Spleen (tissue), 11 donors: ENCODE measurements around the gene NATD1. TPM values are rescaled to one million over a fixed set of nuclear protein-coding genes. Genes with fewer than 3 reads are reported as not detected.

Experiments
- DNase-seq: peaks from one replicate; pipeline ENCODE4 v3.0.0-alpha.2; 2020
- H3K27ac ChIP-seq, 8 donors: fragments of 200-600 bp; sonication (generic) in 7 of 8; 1 replicate in 4 of 8; 2 replicates in 4 of 8; pipeline versions ENCODE4 v1.5.0 to v1.8.0; 2016 to 2021; ENCODE audit warnings: inconsistent platforms in 4 of 8, mild to moderate bottlenecking in 4 of 8, moderate library complexity in 1 of 8
- H3K27me3 ChIP-seq, 7 donors: fragments of 200-600 bp; sonication (generic) in 6 of 7; replicated peaks in 1 of 7; 1 replicate in 4 of 7; 2 replicates in 3 of 7; pipeline versions ENCODE4 v1.5.0 to v1.8.0; 2016 to 2021; ENCODE audit warnings: inconsistent platforms in 3 of 7, mild to moderate bottlenecking in 1 of 7
- H3K36me3 ChIP-seq, 6 donors: fragments of 200-600 bp; sonication (generic) in 5 of 6; 1 replicate in 4 of 6; 2 replicates in 2 of 6; pipeline versions ENCODE4 v1.5.0 to v1.8.0; 2016 to 2021; ENCODE audit warnings: inconsistent platforms in 2 of 6
- H3K4me1 ChIP-seq, 6 donors: fragments of 200-600 bp; sonication (generic) in 5 of 6; 1 replicate in 3 of 6; 2 replicates in 3 of 6; pipeline versions ENCODE4 v1.5.0 to v1.8.0; 2016 to 2021; ENCODE audit warnings: inconsistent platforms in 3 of 6
- H3K4me3 ChIP-seq, 8 donors: fragments of 200-600 bp; sonication (generic) in 7 of 8; 1 replicate in 4 of 8; 2 replicates in 4 of 8; pipeline versions ENCODE4 v1.5.0 to v1.8.0; 2016 to 2021; ENCODE audit warnings: inconsistent platforms in 4 of 8, mild to moderate bottlenecking in 4 of 8, moderate library complexity in 2 of 8
- H3K9me3 ChIP-seq, 8 donors: fragments of 200-600 bp; sonication (generic) in 7 of 8; 1 replicate in 4 of 8; 2 replicates in 4 of 8; pipeline versions ENCODE4 v1.5.0 to v1.8.0; 2016 to 2021; ENCODE audit warnings: inconsistent platforms in 4 of 8
- CTCF ChIP-seq, 11 experiments: fragments of 200-600 bp in 7 of 11; fragments of 450-650 bp in 4 of 11; sonication (generic) in 4 of 11; IDR thresholded peaks in 8 of 11; conservative IDR thresholded peaks in 3 of 11; 1 replicate in 7 of 11; 2 replicates in 4 of 11; pipeline versions ENCODE4 v1.4.0 to v1.8.0; 2016 to 2021; ENCODE audit warnings: antibody characterized with exemption in 11 of 11, inconsistent platforms in 4 of 11, mild to moderate bottlenecking in 1 of 11
- POLR2A ChIP-seq, 3 donors: fragments of 450-650 bp; IDR thresholded peaks; one replicate each; pipeline ENCODE4 v1.5.1; 2017; ENCODE audit warnings: antibody characterized with exemption in 3 of 3, mild to moderate bottlenecking in 1 of 3
- POLR2AphosphoS5 ChIP-seq, 3 donors: sonication (generic); formaldehyde crosslinking; IDR thresholded peaks; one replicate each; pipeline ENCODE4 v1.5.1; 2017; ENCODE audit warnings: antibody characterized with exemption in 3 of 3
- WGBS, 5 donors: extraction: QIAGEN DNeasy Blood & Tissue Kit in 3 of 5; methylation state at CpG; one replicate each; pipeline versions ENCODE4 v1.1.5 to v1.1.7; 2013 to 2018; 5-methylcytosine and 5-hydroxymethylcytosine counted together
- intact Hi-C: fragments of 100-400 bp; cut with DNase I; formaldehyde crosslinking; loops from one replicate; pipeline ENCODE4 v1.15.0; 2023; ENCODE audit warnings: low total_unique reads
- polyA plus RNA-seq, 3 donors: library from polyadenylated mRNA; stranded (reverse); fragments of 200-250 nt; gene quantifications; one replicate each; pipeline ENCODE4 v1.2.1, GENCODE V29; 2013
- total RNA-seq, 7 donors: library from RNA; depleted of rRNA in 3 of 7; stranded (reverse); fragments of >200 nt in 3 of 7; fragmentation: NEBNext Ultra II Directional in 4 of 7; extraction: Animal tissue kit (Norgen Biotek cat#: 25700) in 4 of 7; gene quantifications; one replicate each; pipeline versions ENCODE4 v1.1.0 to v1.2.1, GENCODE V29; 2016 to 2021
- donor health status: healthy with polysubstance abuse.
- donor health status: DM: no; HTN: no; CAD: no; lungs with moderate emphysema.
- donor health status: DM: no; HTN: no; CAD: no.
- donor health status: Bipolar disorder and iron deficiency.
- donor health status: healthy.
- donor health status: DM: no; HTN: no; CAD: no.
- donor health status: DM: yes; HTN: yes; CAD: no.

The NATD1 gene
- total and polyA plus RNA-seq, 10 donors = 1.3 to 31.0 (median 12.6) TPM

- H3K36me3 ChIP-seq = no peaks in the 10 kb centered on the region
- peak overlapping the region; percentile 47 to 82 (median 74) for H3K4me3 ChIP-seq
- TF ChIP-seq CTCF (IDR thresholded peaks at IDR 0.05 in 8 of 11, conservative IDR thresholded peaks at IDR 0.05 in 3 of 11) (peak in 2 of 11 experiments; percentile 1 to 7), POLR2AphosphoS5 (IDR thresholded peaks at IDR 0.05) (no peak)
- intact Hi-C loops = no loop called here
- no peaks in the 10 kb centered on the region for H3K9me3 ChIP-seq
- no peaks in the 10 kb centered on the region for H3K27me3 ChIP-seq
- H3K4me1 ChIP-seq = peaks cover 12 to 67% (median 47%) of the 10 kb centered on the region in 6 donors
- 9 to 21% (median 10%) methylated on average over 16 to 17 of the region's 17 CpGs for WGBS, 5 donors
- DNase-seq = no peak
- H3K27ac ChIP-seq = peak overlapping the region in 7 of 8 donors; percentile 65 to 86 (median 78)
Measured at GRCh38 chr17:21276264-21276588, 23.0 kb upstream of the NATD1 start.

- TF ChIP-seq CTCF (IDR thresholded peaks at IDR 0.05 in 8 of 11, conservative IDR thresholded peaks at IDR 0.05 in 3 of 11) (peak in 4 of 11 experiments; percentile 15 to 42 (median 22)), POLR2AphosphoS5 (IDR thresholded peaks at IDR 0.05) (peak; percentile 92 to 93 (median 92)), POLR2A (IDR thresholded peaks at IDR 0.05) (no peak)
- no peaks in the 10 kb centered on the region for H3K9me3 ChIP-seq
- 0% methylated on average over 9 to 52 of the region's 52 CpGs for WGBS, 5 donors
- no peaks in the 10 kb centered on the region for H3K36me3 ChIP-seq
- no peaks in the 10 kb centered on the region for H3K27me3 ChIP-seq
- H3K27ac ChIP-seq = peak overlapping the region in 7 of 8 donors; percentile 65 to 86 (median 78)
- peak overlapping the region; percentile 47 to 82 (median 74) for H3K4me3 ChIP-seq
- intact Hi-C loops = no loop called here
- peaks cover 12 to 62% (median 45%) of the 10 kb centered on the region in 6 donors for H3K4me1 ChIP-seq
- peak; percentile 100 for DNase-seq
Measured at GRCh38 chr17:21275579-21276263, 22.5 kb upstream of the NATD1 start.

GRCh38 chr17:21275047-21275578 lies 21.9 kb upstream of the NATD1 start:
- DNase-seq = no peak
- Histone ChIP-seq H3K27ac (peak overlapping the region in 7 of 8 donors; percentile 65 to 86 (median 78)), H3K36me3 (no peaks in the 10 kb centered on the region), H3K4me3 (peak overlapping the region; percentile 47 to 82 (median 74)), H3K9me3 (no peaks in the 10 kb centered on the region), H3K4me1 (peaks cover 12 to 56% (median 41%) of the 10 kb centered on the region in 6 donors), H3K27me3 (no peaks in the 10 kb centered on the region)
- TF ChIP-seq POLR2AphosphoS5 (IDR thresholded peaks at IDR 0.05) = no peak
- TF ChIP-seq POLR2A (IDR thresholded peaks at IDR 0.05) = no peak
- no peak for TF ChIP-seq CTCF (IDR thresholded peaks at IDR 0.05 in 8 of 11, conservative IDR thresholded peaks at IDR 0.05 in 3 of 11)
- intact Hi-C loops = no loop called here
- WGBS, 5 donors = 9 to 19% (median 13%) methylated on average over 16 to 20 of the region's 20 CpGs
